Activated CD8-positive, alpha-beta memory T cell treated with anti-CD3 and anti-CD28 coated beads for 24 hours (primary cell): Measurements from ENCODE around the gene ANKS1A.
A peak's percentile ranks its signal among the peaks of the same experiment; 100 is the strongest.

Experiments used
- DNase-seq: peaks from one replicate; pipeline ENCODE4 v3.0.0-alpha.2; 2020

The ANKS1A gene

DNA sequence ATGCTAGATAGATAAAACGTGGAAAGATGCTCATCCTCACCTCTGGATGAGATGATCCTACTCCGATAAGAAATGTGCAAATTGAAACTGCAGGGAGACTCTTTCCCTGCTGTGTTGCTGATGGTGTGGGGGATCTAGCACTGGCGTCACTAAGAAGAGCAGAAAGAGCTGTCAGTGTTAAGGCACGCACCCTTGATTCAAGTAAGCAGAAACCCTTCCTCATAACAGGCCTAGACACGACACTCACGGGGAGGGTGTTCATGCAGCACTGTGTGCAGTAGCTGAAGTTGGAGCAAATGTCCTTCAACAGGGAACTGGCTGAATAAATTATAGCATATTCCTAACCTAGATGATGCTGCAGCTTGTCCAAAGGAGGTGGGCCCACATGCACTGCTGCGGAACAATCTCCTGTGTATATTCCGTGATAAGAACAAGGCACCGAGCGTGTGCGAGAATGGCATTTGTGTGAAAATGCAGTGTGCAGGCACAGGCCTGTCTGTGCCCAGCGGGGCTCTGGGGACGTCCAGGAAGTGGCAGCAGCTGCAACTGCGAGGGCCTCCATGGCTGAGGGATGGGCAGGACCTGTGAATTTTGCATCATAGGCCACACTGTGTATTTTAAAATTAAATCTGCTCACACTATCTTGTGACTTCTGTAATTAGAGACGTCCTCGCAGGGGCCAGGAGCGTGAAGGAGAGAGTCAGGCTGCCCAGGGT, 188.1 kb downstream of the ANKS1A start:
- no peak for DNase-seq

DNA sequence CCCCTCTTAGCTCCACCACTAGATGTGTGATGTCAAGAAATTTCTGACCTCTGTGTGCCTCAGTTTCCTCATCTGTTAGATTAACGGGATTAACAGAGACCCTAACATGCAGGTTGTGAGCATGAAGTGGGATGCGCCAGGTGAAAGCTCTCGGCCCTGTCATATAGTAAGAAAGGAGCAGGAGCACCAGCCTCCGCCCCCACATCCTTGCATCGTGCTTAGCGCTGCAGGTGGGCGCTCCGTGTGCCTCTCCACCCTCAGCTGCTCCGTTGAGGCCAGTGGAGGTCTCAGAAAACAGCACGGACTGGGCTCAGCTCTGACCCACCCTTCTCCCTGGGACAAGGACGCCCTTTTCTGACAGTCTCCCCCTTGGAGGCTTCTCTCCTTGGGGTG, 188.7 kb downstream of the ANKS1A start:
- no peak for DNase-seq

DNA sequence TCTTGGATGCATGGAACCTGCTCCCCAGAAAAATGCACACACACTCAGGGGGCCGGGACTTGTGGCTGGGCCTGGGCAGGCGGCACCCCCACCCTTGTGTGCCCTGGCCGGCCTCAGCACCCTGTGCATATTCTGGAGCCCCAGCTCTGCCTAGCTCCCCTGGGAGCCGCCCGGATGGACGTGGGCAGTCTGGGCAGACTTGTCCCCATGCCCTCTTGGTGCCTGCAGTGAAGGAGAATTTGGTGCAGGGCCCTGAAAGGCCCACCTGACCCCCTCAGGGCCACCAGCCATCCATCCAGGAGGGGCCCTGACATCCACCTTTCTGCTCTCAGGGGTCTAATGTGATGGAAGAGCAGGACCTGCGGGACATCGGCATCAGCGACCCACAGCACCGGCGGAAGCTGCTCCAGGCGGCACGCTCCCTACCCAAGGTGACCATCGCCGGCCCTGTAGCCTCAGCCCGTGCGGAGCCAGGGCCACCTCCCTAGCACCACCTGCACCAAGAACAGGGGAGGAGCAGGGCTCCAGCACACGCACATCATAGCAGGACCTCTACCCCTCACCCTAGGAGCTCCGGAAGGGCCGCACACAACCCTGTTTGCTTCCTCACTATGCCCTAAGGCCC, 189.3 kb downstream of the ANKS1A start:
- no peak for DNase-seq

GRCh38 chr6:35078896-35079295, 189.8 kb downstream of the ANKS1A start:
- DNase-seq: no peak

- DNase-seq: no peak
These were observed 190.4 kb downstream of the ANKS1A start for GRCh38 chr6:35079311-35080000.

DNA sequence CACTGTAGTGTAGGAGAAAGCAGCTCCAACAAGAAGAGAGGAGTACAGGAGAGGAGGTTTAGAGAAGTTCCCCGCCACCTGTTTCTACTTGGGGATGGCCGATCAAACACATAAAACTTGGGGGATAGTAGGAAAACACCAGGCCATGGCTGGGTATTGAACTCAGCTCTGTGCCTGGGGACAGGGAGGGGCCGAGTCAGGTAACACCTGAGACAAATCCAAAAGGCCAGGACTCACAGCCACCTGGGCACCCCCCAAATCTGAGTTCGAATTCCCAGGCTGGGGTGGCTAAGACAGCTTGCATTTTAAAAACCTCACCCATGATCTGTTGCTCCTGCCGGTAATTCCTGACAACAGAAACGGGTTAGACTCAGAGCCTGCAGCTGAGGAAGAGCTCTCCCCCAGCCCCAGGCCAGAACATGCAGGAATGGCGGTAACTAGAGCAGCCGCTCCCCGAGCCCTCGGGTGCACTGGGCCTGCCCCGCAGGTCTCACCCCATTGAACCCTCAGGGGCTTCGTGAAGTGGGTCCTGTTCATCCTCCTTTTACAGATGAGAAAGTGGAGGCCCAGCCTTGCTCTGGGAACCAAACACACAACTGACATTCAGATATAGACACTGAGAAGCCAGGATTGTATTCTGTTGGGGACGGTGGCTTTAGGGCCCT, 191.1 kb downstream of the ANKS1A start:
- DNase-seq: no peak

DNA sequence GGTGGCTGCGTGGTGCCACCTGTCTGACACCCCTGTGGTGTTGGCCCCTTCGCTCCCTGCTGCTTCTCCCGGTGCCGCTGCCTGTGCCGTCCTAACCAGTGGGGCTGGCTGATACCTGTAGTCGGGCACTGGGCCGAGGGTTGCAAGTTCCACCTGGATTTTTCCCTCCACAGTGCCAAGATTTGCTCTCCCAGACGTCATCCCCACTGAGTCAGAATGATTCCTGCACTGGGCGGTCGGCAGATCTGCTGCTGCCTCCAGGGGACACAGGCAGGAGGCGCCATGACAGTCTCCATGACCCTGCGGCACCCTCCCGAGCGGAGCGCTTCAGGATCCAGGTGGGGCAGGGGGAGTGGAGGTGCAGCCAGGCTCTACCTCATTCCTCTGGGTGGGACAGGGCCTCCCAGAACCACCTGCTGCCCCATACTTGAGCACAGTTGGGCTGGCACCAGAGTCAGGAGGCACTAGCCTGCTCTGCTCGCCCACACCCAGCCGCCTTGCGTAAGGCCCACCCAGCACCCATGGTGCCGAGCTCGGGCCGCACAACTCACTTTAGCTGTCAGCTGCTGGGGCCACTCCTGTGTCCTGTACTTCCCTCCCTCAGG, 191.9 kb downstream of the ANKS1A start:
- DNase-seq: no peak

DNA sequence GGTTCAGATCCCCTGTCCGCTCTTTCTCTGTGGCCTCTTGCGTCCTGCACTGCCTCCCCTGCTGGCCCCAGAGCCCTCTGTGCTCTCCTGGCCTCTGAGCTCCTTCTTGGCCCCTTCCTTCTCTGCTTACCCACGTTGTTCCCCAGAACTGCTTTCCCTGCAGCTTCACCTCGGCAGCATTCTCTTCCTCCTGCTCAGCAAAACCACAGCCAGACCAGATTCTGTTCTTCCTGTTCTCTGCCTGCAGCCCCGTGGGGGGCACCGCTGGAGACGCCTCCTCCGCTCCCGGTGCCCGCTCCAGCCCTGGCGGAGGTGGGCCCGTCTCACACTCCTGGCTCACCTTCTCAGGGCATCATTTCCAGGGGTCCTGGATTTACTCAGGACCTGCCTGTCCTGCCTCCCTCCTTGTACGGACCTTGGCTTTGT, 192.4 kb downstream of the ANKS1A start:
- DNase-seq: no peak

- no peak for DNase-seq
These were observed 193.1 kb downstream of the ANKS1A start for GRCh38 chr6:35082046-35082732.

- no peak for DNase-seq
These were observed 193.8 kb downstream of the ANKS1A start for GRCh38 chr6:35082733-35083403.

DNA sequence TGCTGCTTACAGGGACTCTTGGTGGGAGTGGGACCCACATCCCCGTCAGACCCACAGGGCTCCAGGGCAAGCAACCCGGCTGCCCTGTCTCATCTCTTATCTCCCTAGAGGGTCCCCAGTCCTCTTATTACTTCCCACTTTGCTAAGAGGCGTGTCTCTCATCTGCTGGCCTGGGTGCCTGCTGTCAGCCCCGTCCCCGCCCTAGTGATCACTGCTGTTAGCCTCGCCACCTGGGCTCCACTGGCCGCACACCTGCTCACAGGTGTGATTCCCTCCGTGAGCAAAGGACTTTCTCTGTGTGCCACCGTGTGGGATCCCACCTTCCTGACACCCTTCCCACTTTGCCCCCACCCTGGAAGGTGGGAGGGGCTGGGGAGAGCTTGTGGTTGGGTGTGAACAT, 194.5 kb downstream of the ANKS1A start:
- DNase-seq: no peak

DNA sequence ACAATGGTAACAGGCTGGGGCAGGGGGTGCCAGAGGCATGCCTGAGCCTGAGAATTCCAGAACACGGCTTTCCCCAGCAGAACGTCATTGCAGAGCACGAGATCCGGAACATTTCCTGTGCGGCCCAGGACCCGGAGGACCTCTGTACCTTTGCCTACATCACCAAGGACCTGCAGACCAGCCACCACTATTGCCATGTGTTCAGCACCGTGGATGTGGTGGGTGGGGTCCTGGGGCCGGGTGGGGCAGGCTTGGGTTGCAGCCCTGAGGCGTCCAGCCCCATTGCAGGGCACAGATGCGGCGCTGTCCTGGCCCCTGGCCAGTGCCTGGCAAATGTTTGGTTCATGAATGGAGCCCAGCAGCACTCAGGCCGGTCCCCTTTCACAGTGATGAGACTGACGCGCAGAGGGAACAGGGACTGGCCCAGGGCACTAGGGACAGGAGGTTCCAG, 195.0 kb downstream of the ANKS1A start:
- DNase-seq: no peak

- no peak for DNase-seq
These were observed 195.6 kb downstream of the ANKS1A start for GRCh38 chr6:35084511-35085203.

- DNase-seq: no peak
These were observed 196.6 kb downstream of the ANKS1A start for GRCh38 chr6:35085359-35086281.

DNA sequence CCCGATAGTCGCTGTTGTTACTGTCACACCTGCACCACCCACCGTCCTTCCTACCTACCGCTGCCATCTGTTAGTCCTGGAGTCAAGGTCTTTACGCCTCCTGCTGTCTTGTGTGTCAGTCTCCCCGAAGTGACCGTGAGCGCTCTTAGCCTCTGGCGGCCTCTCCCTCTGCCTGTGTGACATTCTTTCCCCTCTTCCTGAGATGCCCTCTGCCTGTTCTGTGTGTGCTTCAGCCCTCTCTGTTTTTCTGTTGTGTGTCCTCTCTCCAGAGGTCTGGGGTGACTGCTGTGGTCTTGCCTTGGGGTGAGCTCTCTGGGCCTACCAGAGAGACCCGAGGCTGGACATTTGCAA, 197.2 kb downstream of the ANKS1A start:
- no peak for DNase-seq

DNA sequence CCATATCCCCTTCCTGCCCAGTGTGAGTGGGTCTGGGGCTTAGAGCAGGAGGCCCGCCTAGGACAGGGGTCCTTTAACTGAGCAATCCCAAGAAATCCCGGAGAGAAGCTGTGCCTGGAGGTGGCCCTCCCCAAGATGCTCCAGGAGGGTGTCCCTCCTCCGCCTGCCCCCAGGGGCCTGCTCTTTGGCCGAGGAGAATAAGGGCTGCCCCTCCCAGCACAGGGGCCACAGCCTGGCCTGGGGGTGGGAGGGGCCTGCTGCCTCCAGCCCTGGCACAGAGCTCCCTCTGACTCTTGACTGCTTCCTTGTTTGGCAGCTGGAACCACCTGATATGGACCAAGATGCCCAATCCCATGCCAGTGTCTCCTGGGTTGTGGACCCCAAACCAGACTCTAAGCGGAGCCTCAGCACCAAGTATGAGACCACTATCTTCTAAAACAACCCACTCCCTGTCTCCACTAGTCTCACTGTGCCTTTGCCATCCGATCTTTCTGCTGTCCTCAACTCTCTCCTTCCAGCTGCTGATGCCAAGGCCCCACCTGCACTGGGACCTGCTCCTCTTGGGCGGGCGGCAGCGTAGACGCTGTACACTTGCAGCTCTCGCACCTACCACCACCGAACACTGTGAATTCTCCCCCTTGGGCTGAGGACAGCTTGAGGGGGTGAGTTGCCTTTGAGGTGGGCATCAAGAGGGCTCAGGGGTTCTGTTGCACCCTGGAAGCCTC, 197.7 kb downstream of the ANKS1A start:
- DNase-seq: peak; percentile 30

GRCh38 chr6:35087361-35088280, 198.6 kb downstream of the ANKS1A start:
- DNase-seq: no peak
